NCI-H524 (cell line): ENCODE data around the gene MYO15A.

Experiments
- DNase-seq, 2 experiments: peaks; one replicate each; lab custom pipeline; 2025; lab: John Stamatoyannopoulos, UW

MYO15A gene

DNA sequence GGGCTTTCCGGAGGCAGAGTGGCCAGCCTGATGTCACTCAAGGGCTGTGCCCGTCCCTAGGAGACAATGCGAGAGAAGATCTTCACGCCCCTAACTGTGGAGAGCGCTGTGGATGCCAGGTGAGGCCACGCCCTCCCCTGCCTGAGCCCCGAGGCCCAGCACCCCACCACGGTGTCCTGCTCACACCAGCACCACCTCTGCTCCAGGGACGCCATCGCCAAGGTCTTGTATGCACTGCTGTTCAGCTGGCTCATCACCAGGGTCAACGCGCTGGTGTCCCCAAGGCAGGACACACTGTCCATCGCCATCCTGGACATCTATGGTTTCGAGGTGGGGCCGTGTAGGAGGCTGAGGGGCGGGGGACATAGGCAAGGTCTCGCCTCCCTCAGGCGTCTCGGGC is 27.8 kb downstream of the MYO15A start:
- DNase-seq = no peak

DNA sequence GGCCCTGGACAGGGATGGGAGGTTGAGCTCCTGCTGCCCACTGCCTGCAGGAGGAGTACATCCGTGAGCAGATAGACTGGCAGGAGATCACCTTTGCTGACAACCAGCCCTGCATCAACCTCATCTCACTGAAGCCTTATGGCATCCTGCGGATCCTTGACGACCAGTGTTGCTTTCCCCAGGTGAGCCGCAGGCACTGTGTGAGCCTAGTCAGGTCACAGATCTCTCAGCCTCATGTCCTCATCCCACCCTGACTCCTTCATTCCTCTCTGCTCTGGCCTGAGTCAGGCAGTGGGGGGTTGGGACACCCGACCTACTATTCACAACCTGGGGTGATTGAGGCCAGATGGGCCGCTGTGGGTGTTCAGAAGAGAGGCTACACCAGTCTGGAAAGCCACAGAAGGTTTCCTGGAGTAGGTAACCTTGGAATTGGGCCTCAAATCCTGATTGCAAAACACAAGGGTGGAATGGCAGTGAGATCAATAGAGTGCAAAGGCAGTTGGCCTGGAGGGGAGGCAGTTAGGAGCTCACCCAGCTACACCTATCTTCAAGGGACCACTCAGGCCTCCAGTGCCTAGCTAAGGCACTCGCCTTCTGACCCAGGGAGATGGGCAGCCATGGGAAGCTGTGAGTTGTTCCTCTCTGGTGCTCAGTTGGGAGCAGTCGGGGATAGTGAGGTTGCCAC is 29.7 kb downstream of the MYO15A start:
- DNase-seq = no peak

- no peak for DNase-seq
Observed at GRCh38 chr17:18139092-18139491, 30.5 kb downstream of the MYO15A start.

GRCh38 chr17:18139498-18139897 is 30.9 kb downstream of the MYO15A start:
- no peak for DNase-seq

- no peak for DNase-seq
Observed at GRCh38 chr17:18139949-18140348, 31.4 kb downstream of the MYO15A start.

DNA sequence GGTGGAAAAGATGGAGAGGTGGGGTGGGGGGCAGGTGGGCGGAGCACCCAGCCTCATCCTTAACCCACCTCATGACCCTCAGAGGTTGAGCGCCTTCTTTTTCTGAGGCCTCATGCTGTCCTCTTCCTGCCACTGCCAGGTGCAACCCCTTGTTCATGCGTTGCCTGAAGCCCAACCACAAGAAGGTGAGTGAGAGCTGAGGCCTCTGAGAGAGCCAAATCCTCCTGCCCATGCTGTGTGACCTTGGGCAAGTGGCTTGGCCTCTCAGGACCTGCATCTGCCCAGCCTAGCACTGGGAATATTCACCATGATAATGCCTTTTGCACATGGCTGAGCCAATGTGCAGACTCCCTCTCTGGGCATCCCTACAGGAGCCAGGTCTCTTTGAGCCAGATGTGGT is 32.1 kb downstream of the MYO15A start:
- DNase-seq = no peak

DNA sequence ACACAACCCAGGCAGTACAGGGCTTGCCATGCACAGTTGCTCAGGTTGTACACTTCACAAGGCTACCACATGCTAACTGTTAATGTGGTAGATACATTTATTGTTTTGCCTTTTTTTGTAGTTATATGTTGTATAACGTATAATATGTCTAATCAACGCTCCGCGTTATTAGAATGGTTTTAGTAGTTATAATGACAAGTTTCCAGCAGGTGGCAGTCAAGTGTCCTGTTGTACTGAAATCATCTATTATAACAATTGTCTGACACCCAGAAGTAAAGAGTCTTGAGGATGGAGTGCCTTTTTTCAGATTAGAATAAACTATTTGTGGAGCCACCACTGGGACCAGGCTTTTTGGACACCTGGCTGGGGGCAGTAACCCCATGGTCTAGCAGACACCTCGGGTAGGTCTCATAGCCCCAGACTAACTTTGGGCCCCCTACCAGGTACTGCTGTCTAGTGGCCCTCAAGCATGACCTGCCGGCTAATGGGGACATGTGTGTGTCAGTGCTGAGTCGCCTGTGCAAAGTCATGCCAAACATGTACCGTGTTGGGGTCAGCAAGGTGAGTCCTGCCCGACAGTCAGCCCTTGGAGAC is 32.8 kb downstream of the MYO15A start:
- DNase-seq = peak; percentile 30 to 43

DNA sequence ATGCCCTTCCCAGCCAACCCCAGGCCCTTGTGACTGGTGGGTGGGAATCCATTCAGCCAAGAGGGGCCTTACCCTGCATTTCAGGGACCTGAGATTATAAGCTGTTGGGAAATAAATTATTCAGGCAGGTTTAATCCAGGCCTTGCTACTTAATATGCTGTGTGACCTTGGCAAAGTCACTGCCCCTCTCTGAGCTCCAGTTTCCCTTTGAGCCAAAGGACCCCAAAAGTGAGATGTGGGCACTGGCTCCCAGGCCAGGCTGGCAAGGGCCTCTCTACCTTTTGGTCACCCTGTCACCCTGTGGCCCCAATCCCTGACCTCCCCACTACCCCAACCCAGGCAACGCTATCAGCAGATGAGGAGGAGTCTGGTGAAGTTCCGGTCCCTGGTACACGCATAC is 33.9 kb downstream of the MYO15A start:
- no peak for DNase-seq

DNA sequence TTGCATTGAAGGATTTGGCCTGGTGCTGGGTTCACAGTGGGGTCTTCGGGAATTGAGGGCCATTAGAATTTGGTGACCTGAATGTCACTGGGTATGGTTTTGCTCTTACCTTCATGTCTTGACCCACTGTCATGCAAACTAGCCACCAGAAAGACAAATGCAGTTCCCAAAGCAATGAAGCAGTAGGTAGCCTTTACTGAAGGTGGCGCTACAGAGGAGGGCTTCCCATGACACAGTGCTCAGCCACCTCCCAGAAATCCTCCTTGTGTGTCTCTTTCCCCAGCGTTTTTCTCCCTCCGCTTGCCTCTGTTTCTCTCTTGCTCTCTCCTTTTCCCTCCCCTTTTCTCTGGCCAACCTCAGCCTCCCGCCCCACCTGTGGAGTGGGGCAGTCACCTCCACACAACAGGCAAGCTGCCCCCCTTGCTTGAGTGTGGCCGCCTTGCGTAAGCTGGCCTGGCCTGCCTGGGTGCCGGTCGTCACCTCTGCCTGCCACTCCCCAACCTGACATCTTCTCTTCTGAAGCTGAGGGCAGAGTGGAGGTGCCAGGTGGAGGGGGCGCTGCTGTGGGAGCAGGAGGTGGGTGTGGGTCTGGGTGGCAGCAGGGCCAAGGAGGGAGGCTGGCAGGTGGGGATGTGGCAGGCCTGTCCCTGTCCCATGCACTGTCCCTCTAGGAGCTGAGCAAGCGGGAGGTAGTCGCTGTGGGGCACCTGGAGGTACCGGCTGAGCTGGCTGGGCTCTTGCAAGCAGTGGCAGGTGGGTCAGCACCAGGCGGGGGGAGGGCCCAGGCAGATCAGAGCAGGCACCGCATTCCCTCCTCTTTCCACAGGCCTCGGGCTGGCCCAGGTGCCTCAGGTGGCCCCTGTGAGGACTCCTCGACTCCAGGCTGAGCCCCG is 34.7 kb downstream of the MYO15A start:
- DNase-seq = no peak

DNA sequence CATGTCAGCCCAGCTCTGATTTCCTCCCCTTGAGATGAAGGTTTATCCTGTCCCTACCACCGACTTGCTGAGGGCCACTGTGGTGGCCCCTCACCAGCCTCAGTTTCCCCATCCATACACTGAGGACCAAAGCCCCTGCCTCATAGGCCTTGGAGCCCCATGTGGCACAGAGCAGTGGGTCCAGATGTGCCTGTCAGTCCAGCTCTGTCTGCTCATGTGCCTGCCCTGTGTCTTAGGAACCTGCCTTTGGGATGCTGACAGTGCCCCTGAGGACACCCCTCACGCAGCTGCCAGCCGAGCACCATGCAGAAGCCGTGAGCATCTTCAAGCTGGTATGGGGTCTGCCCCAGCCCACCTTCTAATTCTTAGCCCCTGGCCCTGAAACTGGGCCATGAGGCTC is 35.7 kb downstream of the MYO15A start:
- no peak for DNase-seq

- DNase-seq = no peak
Observed at GRCh38 chr17:18144855-18145254, 36.3 kb downstream of the MYO15A start.

DNA sequence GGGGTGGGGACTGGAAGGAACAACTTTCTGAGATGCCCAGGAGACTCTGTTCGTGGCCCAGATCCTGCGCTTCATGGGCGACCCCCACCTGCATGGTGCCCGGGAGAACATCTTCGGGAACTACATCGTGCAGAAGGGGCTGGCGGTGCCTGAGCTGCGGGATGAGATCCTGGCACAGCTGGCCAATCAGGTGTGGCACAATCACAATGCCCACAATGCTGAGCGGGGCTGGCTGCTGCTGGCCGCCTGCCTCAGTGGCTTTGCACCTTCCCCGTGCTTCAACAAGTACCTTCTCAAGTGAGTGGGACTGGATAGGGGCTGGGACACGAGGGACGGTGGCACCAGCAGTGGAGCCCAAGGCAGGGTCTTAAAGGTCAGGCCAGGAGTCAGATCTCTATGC is 37.3 kb downstream of the MYO15A start:
- no peak for DNase-seq

DNA sequence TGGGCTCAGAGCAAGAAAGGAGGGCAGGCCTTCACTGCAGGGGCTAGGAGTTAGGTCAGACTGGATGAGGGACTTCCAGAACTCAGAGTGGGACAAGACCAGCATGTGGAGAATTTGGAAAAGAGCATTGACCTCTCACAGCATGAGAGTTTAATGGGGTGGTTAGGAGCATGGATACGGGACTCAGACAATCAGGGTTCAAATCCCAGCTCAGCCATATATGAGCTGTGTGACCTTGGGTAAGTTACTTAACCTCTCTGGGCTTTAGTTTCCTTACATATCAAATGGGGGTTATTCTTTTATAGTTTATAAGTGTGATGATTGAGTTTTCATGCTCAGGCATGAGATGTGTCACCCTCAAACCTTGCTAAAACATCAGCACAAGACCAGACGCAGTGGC is 37.7 kb downstream of the MYO15A start:
- DNase-seq = no peak

GRCh38 chr17:18146980-18147379 is 38.4 kb downstream of the MYO15A start:
- DNase-seq = no peak

GRCh38 chr17:18148586-18148985 is 40.0 kb downstream of the MYO15A start:
- no peak for DNase-seq

DNA sequence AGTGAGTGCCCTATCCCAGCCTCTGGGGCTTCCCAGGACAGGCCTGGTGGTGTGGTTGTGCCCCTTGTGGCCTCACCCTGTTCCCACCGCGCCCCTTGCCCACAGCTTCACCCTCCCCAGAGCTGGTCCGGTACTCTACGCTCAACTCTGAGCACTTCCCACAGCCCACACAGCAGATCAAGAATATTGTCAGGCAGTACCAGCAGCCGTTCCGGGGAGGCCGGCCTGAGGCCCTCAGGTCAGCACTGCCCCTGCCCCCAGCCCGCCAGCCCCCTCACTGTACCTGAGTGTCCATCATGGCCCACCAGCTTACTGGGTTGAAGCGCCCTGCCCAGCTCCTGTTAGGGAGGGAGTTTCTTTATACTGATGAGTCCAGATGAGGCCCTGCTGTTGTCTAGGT is 42.7 kb downstream of the MYO15A start:
- no peak for DNase-seq

DNA sequence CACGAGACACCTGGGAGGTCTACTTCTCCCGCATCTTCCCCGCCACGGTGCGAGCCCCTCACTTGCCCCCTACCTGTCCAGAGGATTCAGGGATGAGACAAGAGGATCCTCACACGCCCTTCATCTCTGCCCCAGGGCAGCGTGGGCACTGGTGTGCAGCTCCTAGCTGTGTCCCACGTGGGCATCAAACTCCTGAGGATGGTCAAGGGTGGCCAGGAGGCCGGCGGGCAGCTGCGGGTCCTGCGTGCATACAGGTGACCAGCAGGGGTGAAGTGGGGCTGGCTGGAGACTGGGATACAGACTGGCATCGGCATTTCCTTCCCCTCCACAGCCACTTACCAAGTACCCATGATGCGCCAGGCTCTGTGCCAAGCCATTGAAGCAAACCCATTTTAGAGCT is 46.6 kb downstream of the MYO15A start:
- no peak for DNase-seq

DNA sequence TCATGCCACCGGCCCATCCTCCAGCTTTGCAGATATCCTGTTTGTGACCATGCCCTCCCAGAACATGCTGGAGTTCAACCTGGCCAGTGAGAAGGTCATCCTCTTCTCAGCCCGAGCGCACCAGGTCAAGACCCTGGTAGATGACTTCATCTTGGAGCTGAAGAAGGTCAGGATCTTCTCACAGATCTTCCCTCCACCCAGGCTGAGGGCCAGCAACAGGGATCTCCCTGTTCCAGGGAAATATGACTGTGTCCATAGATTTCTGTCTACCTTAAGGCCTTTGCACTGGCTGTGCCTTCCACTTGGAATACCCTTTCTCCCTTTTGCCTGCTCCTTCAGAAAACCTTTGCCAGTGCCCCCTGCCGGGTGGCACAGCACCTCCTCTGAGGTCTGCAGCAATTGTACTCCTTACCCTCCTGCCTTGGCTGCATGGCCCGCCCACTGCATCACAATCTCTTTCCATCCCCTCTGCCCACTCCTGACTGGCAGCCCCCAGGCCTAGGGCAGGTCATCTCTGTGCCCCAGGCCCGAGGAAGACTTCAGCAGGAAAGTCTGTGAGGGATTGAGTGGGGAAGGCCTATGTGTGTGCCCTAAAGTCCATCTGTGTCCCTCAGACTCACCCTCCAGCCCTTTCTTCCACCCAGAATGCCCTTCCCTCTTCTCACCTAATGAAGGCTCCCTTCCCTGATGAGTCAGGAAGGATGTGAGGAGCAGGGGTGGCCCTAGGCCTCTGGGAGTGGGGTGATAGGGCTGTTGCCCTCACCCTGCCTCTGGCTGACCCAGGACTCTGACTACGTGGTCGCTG is 47.8 kb downstream of the MYO15A start:
- DNase-seq = no peak

GRCh38 chr17:18156976-18157280 is 48.4 kb downstream of the MYO15A start:
- no peak for DNase-seq

DNA sequence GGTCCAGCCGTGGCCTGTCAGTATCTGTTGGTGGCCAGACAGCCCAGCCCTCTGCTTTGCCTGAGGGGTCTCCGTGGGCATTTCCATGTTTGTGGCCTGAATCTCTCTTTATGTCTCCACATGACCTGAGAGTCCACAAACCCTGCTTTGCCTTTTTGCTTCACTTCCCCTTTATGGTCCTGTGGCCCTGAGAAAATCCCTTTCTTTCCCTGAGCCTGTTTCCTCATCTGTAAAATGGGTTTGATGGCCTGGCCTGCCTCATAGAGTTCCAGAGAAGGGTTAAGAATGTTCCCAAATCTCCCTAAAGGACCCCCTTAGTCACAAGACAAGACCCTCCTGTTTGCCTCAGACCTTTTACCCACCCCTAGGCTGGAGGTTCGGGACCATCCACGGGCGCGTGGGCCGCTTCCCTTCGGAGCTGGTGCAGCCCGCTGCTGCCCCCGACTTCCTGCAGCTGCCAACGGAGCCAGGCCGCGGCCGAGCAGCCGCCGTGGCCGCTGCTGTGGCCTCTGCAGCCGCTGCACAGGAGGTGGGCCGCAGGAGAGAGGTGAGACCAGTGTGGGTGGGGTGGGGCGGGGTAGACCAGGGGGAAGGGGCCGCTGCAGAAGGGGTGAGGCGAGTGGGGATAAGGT is 48.9 kb downstream of the MYO15A start:
- no peak for DNase-seq

DNA sequence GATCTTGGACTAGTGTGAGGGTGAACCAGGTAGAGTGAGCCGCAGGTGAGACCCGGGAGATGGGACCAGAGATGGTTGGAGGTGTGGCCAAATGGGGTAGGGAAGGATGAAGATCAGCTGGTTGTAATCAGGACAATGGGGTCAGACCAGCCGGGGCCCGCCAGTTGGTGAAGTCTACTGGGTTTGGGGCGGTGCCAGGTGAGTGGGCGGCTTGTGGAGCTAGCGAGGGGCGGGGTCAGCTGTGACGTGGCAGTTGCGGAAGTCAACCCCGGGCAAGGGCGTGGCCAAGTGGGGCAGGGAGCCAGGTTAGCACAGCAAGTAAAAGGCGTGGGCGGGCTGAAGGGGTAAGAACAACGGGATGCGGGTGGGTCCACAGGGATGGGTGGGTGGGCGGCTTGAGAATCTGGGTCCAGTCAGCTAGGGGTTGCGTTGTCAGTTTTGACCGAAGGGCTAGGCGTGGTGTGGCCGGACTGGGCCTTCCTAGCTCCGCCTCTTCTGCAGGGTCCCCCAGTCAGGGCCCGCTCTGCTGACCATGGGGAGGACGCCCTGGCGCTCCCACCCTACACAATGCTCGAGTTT is 49.6 kb downstream of the MYO15A start:
- DNase-seq = no peak
